HEK293T (cell line): ENCODE data around the gene DYNC1I1.

Experiments
- HDGF ChIP-seq: fragments of 450-650 bp; IDR thresholded peaks from 2 replicates; pipeline ENCODE4 v1.6.1; 2017; ENCODE audit warnings: antibody characterized with exemption, borderline replicate concordance
- PKNOX1 ChIP-seq: fragments of 450-650 bp; IDR thresholded peaks from 2 replicates; pipeline ENCODE4 v1.6.1; 2016
- SP1 ChIP-seq: fragments of 450-650 bp; IDR thresholded peaks from 2 replicates; pipeline ENCODE4 v1.6.1; 2017

GRCh38 chr7:96116173-96116572, 343.8 kb downstream of the DYNC1I1 start:
- TF ChIP-seq SP1 (no peak), PKNOX1 (no peak), HDGF (no peak)
